IMR-90 (cell line): ENCODE results near the gene RECK. TPM values are rescaled to one million over a fixed set of nuclear protein-coding genes. Genes with fewer than 3 reads are reported as not detected.

ENCODE experiments used
- ATAC-seq: fragments of 200-7000 bp; cut with Tn5 transposase; 2 replicates; pipeline ENCODE4 v1.9.1; 2020; ENCODE audit warnings: low read depth, mild to moderate bottlenecking, moderate library complexity
- BruUV-seq: library from RNA; stranded (reverse); fragments of 400-500 nt; replicated peaks from 2 replicates; lab custom pipeline; 2021; lab: Mats Ljungman, UMichigan
- CTCF ChIA-PET: fragments of 300-600 bp; formaldehyde crosslinking; extraction: SDS; loops from one replicate; lab custom pipeline; 2021; ENCODE audit warnings: antibody characterized with exemption; lab: Yijun Ruan, JAX
- POLR2A ChIA-PET: fragments of 300-600 bp; sonication (Branson Sonifier 250); formaldehyde crosslinking; loops from one replicate; lab custom pipeline; 2022; ENCODE audit warnings: antibody characterized with exemption; ENCODE audit not compliant: unreplicated experiment; lab: Charles Lee
- DNase-seq: peaks from one replicate; pipeline ENCODE4 v3.0.0; 2013
- H2AFZ ChIP-seq: replicated peaks from 2 replicates; pipeline ENCODE3; 2013; ENCODE audit warnings: low read length, mild to moderate bottlenecking; ENCODE audit not compliant: poor library complexity
- H2AK5ac ChIP-seq: 2 replicates; pipeline ENCODE4 v1.6.1; 2013; ENCODE audit warnings: low read depth, low read length, inconsistent platforms
- H2AK9ac ChIP-seq: replicated peaks from 2 replicates; pipeline ENCODE3; 2013; ENCODE audit warnings: mild to moderate bottlenecking, low read depth, low read length, moderate library complexity; ENCODE audit not compliant: poor library complexity
- H2BK120ac ChIP-seq: 2 replicates; pipeline ENCODE4 v1.6.1; 2013; ENCODE audit warnings: low read depth, low read length, inconsistent platforms
- H2BK15ac ChIP-seq: 3 replicates; pipeline ENCODE4 v1.6.1; 2013; ENCODE audit warnings: low read depth, low read length, inconsistent platforms
- H2BK20ac ChIP-seq: 2 replicates; pipeline ENCODE4 v1.6.1; 2013; ENCODE audit warnings: low read depth, mild to moderate bottlenecking, inconsistent platforms, low read length, moderate library complexity
- H2BK5ac ChIP-seq: 2 replicates; pipeline ENCODE4 v1.6.1; 2013; ENCODE audit warnings: mild to moderate bottlenecking, low read depth, low read length, inconsistent platforms; ENCODE audit not compliant: poor library complexity, severe bottlenecking
- H3K14ac ChIP-seq: replicated peaks from 2 replicates; pipeline ENCODE4 v1.6.1; 2013; ENCODE audit warnings: low read depth, low read length, inconsistent platforms
- H3K18ac ChIP-seq: 2 replicates; pipeline ENCODE4 v1.6.1; 2013; ENCODE audit warnings: low read depth, low read length, control low read depth
- H3K23ac ChIP-seq: 2 replicates; pipeline ENCODE4 v1.6.1; 2013; ENCODE audit warnings: low read depth, low read length, inconsistent platforms
- H3K27ac ChIP-seq: 2 replicates; pipeline ENCODE4 v1.5.1; 2013; ENCODE audit warnings: mild to moderate bottlenecking, control low read depth, low read length; ENCODE audit not compliant: insufficient read depth
- H3K27me3 ChIP-seq: 2 replicates; pipeline ENCODE4 v1.6.1; 2013; ENCODE audit warnings: low read length; ENCODE audit not compliant: control insufficient read depth, insufficient read depth
- H3K36me3 ChIP-seq: 2 replicates; pipeline ENCODE4 v1.6.1; 2013; ENCODE audit warnings: low read length, mixed read lengths; ENCODE audit not compliant: control insufficient read depth, insufficient read depth
- H3K4ac ChIP-seq: 2 replicates; pipeline ENCODE4 v1.6.1; 2013; ENCODE audit warnings: low read depth, low read length, inconsistent platforms
- H3K4me1 ChIP-seq: 2 replicates; pipeline ENCODE4 v1.6.1; 2013; ENCODE audit warnings: low read length, mixed read lengths; ENCODE audit not compliant: control insufficient read depth, insufficient read depth
- H3K4me2 ChIP-seq: 2 replicates; pipeline ENCODE4 v1.6.1; 2013; ENCODE audit warnings: low read depth, mild to moderate bottlenecking, control low read depth, low read length, moderate library complexity
- H3K4me3 ChIP-seq: 2 replicates; pipeline ENCODE4 v1.5.1; 2013; ENCODE audit warnings: low read depth, mild to moderate bottlenecking, control low read depth, low read length, moderate library complexity; ENCODE audit not compliant: insufficient read depth
- H3K56ac ChIP-seq: 2 replicates; pipeline ENCODE4 v1.6.1; 2013; ENCODE audit warnings: low read length, inconsistent platforms; ENCODE audit not compliant: insufficient read depth; ENCODE audit errors: extremely low read depth
- H3K79me1 ChIP-seq, 2 experiments: 2 replicates each; pipeline ENCODE4 v1.6.1; 2013; ENCODE audit warnings: low read length in 2 of 2, inconsistent platforms in 1 of 2, low read depth in 1 of 2
- H3K9ac ChIP-seq: 2 replicates; pipeline ENCODE4 v1.6.1; 2013; ENCODE audit warnings: low read depth, low read length, control low read depth
- H3K9me1 ChIP-seq: 2 replicates; pipeline ENCODE4 v1.6.1; 2013; ENCODE audit warnings: low read length, inconsistent platforms; ENCODE audit not compliant: insufficient read depth
- H3K9me3 ChIP-seq: 2 replicates; pipeline ENCODE4 v1.6.1; 2013; ENCODE audit warnings: low read length; ENCODE audit not compliant: control insufficient read depth, insufficient read depth
- H4K20me1 ChIP-seq: 2 replicates; pipeline ENCODE4 v1.6.1; 2013; ENCODE audit warnings: low read length, inconsistent platforms; ENCODE audit not compliant: insufficient read depth
- H4K5ac ChIP-seq: 2 replicates; pipeline ENCODE4 v1.6.1; 2013; ENCODE audit warnings: mild to moderate bottlenecking, low read depth, low read length, control low read depth
- H4K8ac ChIP-seq, 2 experiments: 2 replicates each; pipeline ENCODE4 v1.6.1; 2013; ENCODE audit warnings: low read depth in 2 of 2, low read length in 2 of 2, control low read depth in 1 of 2, inconsistent platforms in 1 of 2
- H4K91ac ChIP-seq: 2 replicates; pipeline ENCODE4 v1.6.1; 2013; ENCODE audit warnings: low read depth, low read length, inconsistent platforms; ENCODE audit not compliant: insufficient read depth
- BHLHE40 ChIP-seq: fragments of 150-350 bp; IDR thresholded peaks from 2 replicates; pipeline ENCODE4 v1.6.1; 2016; ENCODE audit warnings: mild to moderate bottlenecking, low read depth, low read length
- CEBPB ChIP-seq: IDR thresholded peaks from 2 replicates; pipeline ENCODE4 v1.6.1; 2012; ENCODE audit warnings: low read depth, low read length, improper control_type of control experiment
- CHD1 ChIP-seq: IDR thresholded peaks from 2 replicates; pipeline ENCODE4 v1.6.1; 2012; ENCODE audit warnings: low read depth, low read length, improper control_type of control experiment
- CTCF ChIP-seq: conservative IDR thresholded peaks from 2 replicates; pipeline ENCODE4 v1.5.1; 2012; ENCODE audit warnings: mild to moderate bottlenecking, low read depth, low read length, improper control_type of control experiment
- ELK1 ChIP-seq: fragments of 150-350 bp; IDR thresholded peaks from 2 replicates; pipeline ENCODE4 v1.6.1; 2016; ENCODE audit warnings: low read depth, mild to moderate bottlenecking, low read length, moderate library complexity, borderline replicate concordance
- FOS ChIP-seq: fragments of 150-350 bp; IDR thresholded peaks from 2 replicates; pipeline ENCODE4 v1.6.1; 2016; ENCODE audit warnings: low read depth, low read length
- MAFK ChIP-seq: IDR thresholded peaks from 2 replicates; pipeline ENCODE4 v1.6.1; 2012; ENCODE audit warnings: low read depth, low read length, improper control_type of control experiment
- MAZ ChIP-seq: IDR thresholded peaks from 2 replicates; pipeline ENCODE4 v1.6.1; 2012; ENCODE audit warnings: low read depth, mild to moderate bottlenecking, low read length, improper control_type of control experiment, moderate library complexity, borderline replicate concordance
- MXI1 ChIP-seq: IDR thresholded peaks from 2 replicates; pipeline ENCODE4 v1.6.1; 2012; ENCODE audit warnings: low read depth, mild to moderate bottlenecking, low read length, moderate library complexity, borderline replicate concordance
- NFE2L2 ChIP-seq: fragments of 150-350 bp; IDR thresholded peaks from 2 replicates; pipeline ENCODE4 v1.6.1; 2016; ENCODE audit warnings: low read depth, mild to moderate bottlenecking, low read length
- POLR2A ChIP-seq: IDR thresholded peaks from 2 replicates; pipeline ENCODE4 v1.6.1; 2012; ENCODE audit warnings: mild to moderate bottlenecking, low read depth, low read length
- RAD21 ChIP-seq: IDR thresholded peaks from 2 replicates; pipeline ENCODE4 v1.6.1; 2012; ENCODE audit warnings: low read length, improper control_type of control experiment
- RCOR1 ChIP-seq: IDR thresholded peaks from 2 replicates; pipeline ENCODE4 v1.6.1; 2012; ENCODE audit warnings: mild to moderate bottlenecking, low read length, improper control_type of control experiment; ENCODE audit not compliant: insufficient replicate concordance
- RFX5 ChIP-seq: IDR thresholded peaks from 2 replicates; pipeline ENCODE4 v1.8.0; 2012; ENCODE audit warnings: low read depth, mild to moderate bottlenecking, low read length, moderate library complexity
- SMC3 ChIP-seq: fragments of 150-350 bp; IDR thresholded peaks from 2 replicates; pipeline ENCODE4 v1.6.1; 2016; ENCODE audit warnings: low read depth, mild to moderate bottlenecking, antibody characterized with exemption, low read length, moderate library complexity
- USF2 ChIP-seq: fragments of 150-350 bp; IDR thresholded peaks from 2 replicates; pipeline ENCODE4 v1.6.1; 2017; ENCODE audit warnings: mild to moderate bottlenecking, antibody characterized with exemption, low read length, low read depth
- WGBS, 2 experiments: methylation state at CpG; one replicate each; pipeline versions ENCODE4 v1.1.5 to v1.1.7; 2013; ENCODE audit warnings: missing lambda C conversion rate in 2 of 2; ENCODE audit not compliant: insufficient read length in 1 of 2; ENCODE audit errors: extremely low coverage in 2 of 2; 5-methylcytosine and 5-hydroxymethylcytosine counted together
- dilution Hi-C: fragments of 300-500 bp; cut with HindIII; formaldehyde crosslinking; loops from one replicate; pipeline ENCODE4 v1.14.3; 2018; ENCODE audit warnings: low sequenced_read_pairs; ENCODE audit not compliant: unreplicated experiment
- in situ Hi-C: fragments of 300-500 bp; cut with MboI; formaldehyde crosslinking; loops from 3 replicates; pipeline ENCODE4 v1.14.3; 2019; ENCODE audit warnings: low sequenced_read_pairs, inconsistent platforms, mixed read lengths
- intact Hi-C: fragments of 100-400 bp; cut with micrococcal nuclease; formaldehyde crosslinking; loops from 2 replicates; pipeline ENCODE4 v1.10.0; 2022
- polyA plus RNA-seq, 3 experiments: library from polyadenylated mRNA; depleted of rRNA; stranded (reverse); fragments of >200 nt; gene quantifications; 2 replicates each; pipeline ENCODE4 v1.2.3, GENCODE V29; 2012; ENCODE audit warnings: low replicate concordance in 1 of 3
- total RNA-seq: library from RNA; depleted of rRNA; stranded (reverse); fragments of >200 nt; gene quantifications from 2 replicates; pipeline ENCODE4 v1.2.3, GENCODE V29; 2012

The RECK gene
- total and polyA plus RNA-seq, 2 of the 4 experiments (the other 2 are of a cell fraction): 23.5 to 44.0 TPM

DNA sequence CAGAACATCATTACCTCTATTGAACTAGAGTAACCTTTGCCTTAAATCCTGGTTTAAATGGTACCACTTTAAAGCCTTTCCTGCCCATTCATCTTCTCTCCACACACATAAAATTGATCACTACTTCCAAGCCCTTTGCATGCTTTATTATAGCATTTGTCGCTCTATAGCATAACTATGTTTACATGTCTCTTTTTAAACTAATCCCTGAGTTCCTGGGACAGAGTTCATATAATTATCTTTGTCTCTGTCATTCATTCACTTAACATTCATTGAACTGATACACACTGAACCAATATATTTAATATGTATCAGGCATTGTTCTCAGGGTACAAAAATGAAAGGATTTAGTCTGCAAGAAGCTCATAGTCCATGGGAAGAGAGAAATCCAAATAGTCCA lies 37.3 kb downstream of the RECK start:
- Histone ChIP-seq H3K14ac (no peak overlapping the region; the same call in 1 of the 2 replicates), H2BK120ac (peak overlapping the region; percentile 49; the same call in 1 of the 2 replicates), H3K23ac (peak overlapping the region; percentile 48; the same call in 1 of the 2 replicates), H4K8ac (peak overlapping the region in 1 of 2 experiments; percentile 65; a peak in 2 of 4 replicates), H3K9me1 (peaks cover 14% of the 10 kb centered on the region), H2BK15ac (no peak overlapping the region), H3K36me3 (peaks cover 17% of the 10 kb centered on the region), H2AK5ac (no peak overlapping the region), H3K4me1 (peaks cover 12% of the 10 kb centered on the region), H2BK5ac (peak overlapping the region; percentile 80), H4K20me1 (peaks cover 9% of the 10 kb centered on the region; the same call in 1 of the 2 replicates), H2AFZ (no peak overlapping the region), H3K79me1 (peaks cover 30 to 56% of the 10 kb centered on the region in 2 experiments), H3K9me3 (no peaks in the 10 kb centered on the region), H3K4me2 (peak overlapping the region; percentile 9; the same call in 1 of the 2 replicates), H4K91ac (no peak overlapping the region; the same call in 1 of the 2 replicates), H3K4ac (no peak overlapping the region; the same call in 1 of the 2 replicates), H3K9ac (no peak overlapping the region), H4K5ac (no peak overlapping the region), H2BK20ac (no peak overlapping the region), H3K27ac (peak overlapping the region; percentile 52; the same call in 1 of the 2 replicates), H2AK9ac (no peak overlapping the region), H3K56ac (peak overlapping the region; percentile 70; the same call in 1 of the 2 replicates), H3K18ac (no peak overlapping the region), H3K4me3 (no peak overlapping the region), H3K27me3 (no peaks in the 10 kb centered on the region)
- BruUV-seq: no TSS peak
- WGBS, 2 experiments: no CpG with 5 or more reads among the region's 1 CpG
- TF ChIP-seq NFE2L2: no peak
- TF ChIP-seq CHD1: no peak
- TF ChIP-seq POLR2A: no peak
- TF ChIP-seq ELK1: no peak
- TF ChIP-seq SMC3: no peak
- no peak for TF ChIP-seq MXI1
- TF ChIP-seq RFX5: no peak
- TF ChIP-seq MAFK: no peak
- TF ChIP-seq BHLHE40: no peak
- no peak for TF ChIP-seq RCOR1
- no peak for TF ChIP-seq CTCF
- TF ChIP-seq RAD21: no peak
- no peak for TF ChIP-seq USF2
- TF ChIP-seq FOS: no peak
- no peak for TF ChIP-seq CEBPB
- no peak for TF ChIP-seq MAZ
- ChIA-PET POLR2A (no interaction called here), CTCF (interaction anchor here (0.6 to 1.1 kb wide), 2 partner anchors 20 to 128 kb away, joined by 6 to 7 read pairs; no protein-coding TSS in a partner anchor)
- in situ Hi-C loops: no loop called here
- intact Hi-C loops: no loop called here
- dilution Hi-C loops: no loop called here
- no peak for ATAC-seq
- no peak for DNase-seq
